Stomach (tissue), 4 donors: Measurements from ENCODE around the gene PRR14L.

ENCODE experiments used
- EP300 ChIP-seq: sonication (generic); formaldehyde crosslinking; IDR thresholded peaks from one replicate; pipeline ENCODE4 v1.6.1; 2017; ENCODE audit warnings: antibody characterized with exemption
- POLR2A ChIP-seq, 4 donors: fragments of 450-650 bp; IDR thresholded peaks; one replicate each; pipeline ENCODE4 v1.6.1; 2016; ENCODE audit warnings: antibody characterized with exemption in 4 of 4, control low read depth in 2 of 4, mild to moderate bottlenecking in 1 of 4, moderate library complexity in 1 of 4
- TF ChIP-seq, protein P1 (sequence below), 7 experiments: fragments of 450-650 bp in 4 of 7; fragments of 200-600 bp in 3 of 7; sonication (generic) in 3 of 7; IDR thresholded peaks; one replicate each; pipeline ENCODE4 v1.5.1; 2016 to 2019; ENCODE audit warnings: antibody characterized with exemption in 7 of 7, control low read depth in 2 of 7, mild to moderate bottlenecking in 1 of 7

DNA sequence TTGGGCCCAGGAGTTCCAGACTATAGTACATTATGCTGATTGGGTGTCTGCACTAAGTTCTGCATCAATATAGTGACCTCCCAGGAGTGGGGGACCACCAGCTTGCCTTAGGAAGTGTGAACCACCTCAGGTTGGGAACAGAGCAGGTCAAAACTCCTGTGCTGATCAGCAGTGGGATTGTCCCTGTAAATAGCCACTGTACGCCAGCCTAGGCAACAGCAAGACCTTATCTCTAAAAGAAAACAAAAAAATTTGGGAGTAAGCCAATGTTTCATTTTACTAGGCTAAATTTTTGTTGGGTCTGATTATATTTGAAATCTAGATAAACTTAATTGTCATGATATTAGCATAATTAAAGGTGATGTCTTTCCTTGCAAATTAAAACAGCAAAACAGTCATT is 7.3 kb upstream of the PRR14L start:
- TF ChIP-seq, protein P1, sequence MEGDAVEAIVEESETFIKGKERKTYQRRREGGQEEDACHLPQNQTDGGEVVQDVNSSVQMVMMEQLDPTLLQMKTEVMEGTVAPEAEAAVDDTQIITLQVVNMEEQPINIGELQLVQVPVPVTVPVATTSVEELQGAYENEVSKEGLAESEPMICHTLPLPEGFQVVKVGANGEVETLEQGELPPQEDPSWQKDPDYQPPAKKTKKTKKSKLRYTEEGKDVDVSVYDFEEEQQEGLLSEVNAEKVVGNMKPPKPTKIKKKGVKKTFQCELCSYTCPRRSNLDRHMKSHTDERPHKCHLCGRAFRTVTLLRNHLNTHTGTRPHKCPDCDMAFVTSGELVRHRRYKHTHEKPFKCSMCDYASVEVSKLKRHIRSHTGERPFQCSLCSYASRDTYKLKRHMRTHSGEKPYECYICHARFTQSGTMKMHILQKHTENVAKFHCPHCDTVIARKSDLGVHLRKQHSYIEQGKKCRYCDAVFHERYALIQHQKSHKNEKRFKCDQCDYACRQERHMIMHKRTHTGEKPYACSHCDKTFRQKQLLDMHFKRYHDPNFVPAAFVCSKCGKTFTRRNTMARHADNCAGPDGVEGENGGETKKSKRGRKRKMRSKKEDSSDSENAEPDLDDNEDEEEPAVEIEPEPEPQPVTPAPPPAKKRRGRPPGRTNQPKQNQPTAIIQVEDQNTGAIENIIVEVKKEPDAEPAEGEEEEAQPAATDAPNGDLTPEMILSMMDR (IDR thresholded peaks at IDR 0.05) = no peak
- TF ChIP-seq EP300 (no peak), POLR2A (IDR thresholded peaks at IDR 0.05) (no peak)
